Mesenchymal stem cell (in vitro differentiated cells and primary cell): ENCODE measurements around the gene MICAL3.
"Not testable (repeated sequence)": the region's sequence is repeated elsewhere in the genome, so short reads cannot be mapped to it uniquely, and the experiment has no call there.

ENCODE experiments used
- DNase-seq: peaks from one replicate; pipeline ENCODE4 v3.0.0-alpha.2; 2013
- H2AFZ ChIP-seq: one replicate; pipeline ENCODE4 v1.6.1; 2013; ENCODE audit warnings: low read depth, mild to moderate bottlenecking, control low read depth, inconsistent platforms, low read length, moderate library complexity
- H2AK5ac ChIP-seq: 2 replicates; pipeline ENCODE4 v1.6.1; 2013; ENCODE audit warnings: low read length, moderate library complexity, mild to moderate bottlenecking, inconsistent platforms; ENCODE audit not compliant: severe bottlenecking
- H2BK120ac ChIP-seq: one replicate; pipeline ENCODE4 v1.6.1; 2013; ENCODE audit warnings: low read depth, mild to moderate bottlenecking, inconsistent platforms, low read length, moderate library complexity
- H2BK12ac ChIP-seq, 2 experiments: one replicate each; pipeline ENCODE4 v1.6.1; 2013; ENCODE audit warnings: inconsistent platforms in 2 of 2, low read length in 2 of 2, mild to moderate bottlenecking in 2 of 2, moderate library complexity in 2 of 2, control low read depth in 1 of 2
- H2BK15ac ChIP-seq: one replicate; pipeline ENCODE4 v1.6.1; 2013; ENCODE audit warnings: mild to moderate bottlenecking, low read depth, inconsistent platforms; ENCODE audit not compliant: poor library complexity, severe bottlenecking
- H2BK5ac ChIP-seq: 2 replicates; pipeline ENCODE4 v1.6.1; 2013; ENCODE audit warnings: low read depth, mild to moderate bottlenecking, low read length, control low read depth, inconsistent platforms; ENCODE audit not compliant: poor library complexity, severe bottlenecking
- H3K14ac ChIP-seq, 2 experiments: one replicate each; pipeline ENCODE4 v1.6.1; 2013; ENCODE audit warnings: inconsistent platforms in 2 of 2, low read length in 2 of 2, control low read depth in 1 of 2, mild to moderate bottlenecking in 1 of 2, moderate library complexity in 1 of 2
- H3K18ac ChIP-seq, 2 experiments: one replicate each; pipeline ENCODE4 v1.6.1; 2013; ENCODE audit warnings: inconsistent platforms in 2 of 2, low read length in 2 of 2, control low read depth in 1 of 2, low read depth in 1 of 2, mild to moderate bottlenecking in 1 of 2
- H3K23ac ChIP-seq, 2 experiments: one replicate each; pipeline ENCODE4 v1.6.1; 2013; ENCODE audit warnings: inconsistent platforms in 2 of 2, low read length in 2 of 2, mild to moderate bottlenecking in 2 of 2, moderate library complexity in 2 of 2, control low read depth in 1 of 2
- H3K27ac ChIP-seq: 2 replicates; pipeline ENCODE4 v1.5.1; 2013; ENCODE audit warnings: mild to moderate bottlenecking, moderate library complexity, low read length, control low read depth, inconsistent platforms; ENCODE audit not compliant: poor library complexity, severe bottlenecking
- H3K27me3 ChIP-seq, 2 experiments: 2 replicates each; pipeline versions ENCODE4 v1.6.1 to v1.7.0; 2013; ENCODE audit warnings: low read length in 2 of 2, mild to moderate bottlenecking in 2 of 2, moderate library complexity in 2 of 2, control low read depth in 1 of 2, inconsistent platforms in 1 of 2; ENCODE audit not compliant: control insufficient read depth in 1 of 2, insufficient read depth in 1 of 2
- H3K36me3 ChIP-seq, 2 experiments: 2 replicates each; pipeline versions ENCODE4 v1.6.1 to v1.7.0; 2013; ENCODE audit warnings: low read length in 2 of 2, control low read depth in 1 of 2, inconsistent platforms in 1 of 2, low read depth in 1 of 2, mild to moderate bottlenecking in 1 of 2; ENCODE audit not compliant: insufficient read depth in 2 of 2, control insufficient read depth in 1 of 2
- H3K4ac ChIP-seq, 2 experiments: one replicate each; pipeline ENCODE4 v1.6.1; 2013; ENCODE audit warnings: inconsistent platforms in 2 of 2, low read length in 2 of 2, mild to moderate bottlenecking in 2 of 2, moderate library complexity in 2 of 2, control low read depth in 1 of 2, low read depth in 1 of 2
- H3K4me1 ChIP-seq: 2 replicates; pipeline ENCODE4 v1.6.1; 2013; ENCODE audit warnings: low read depth, low read length, control low read depth; ENCODE audit not compliant: control insufficient read depth, insufficient read depth
- H3K4me2 ChIP-seq: 2 replicates; pipeline ENCODE4 v1.6.1; 2013; ENCODE audit warnings: low read length, mild to moderate bottlenecking, inconsistent platforms; ENCODE audit not compliant: poor library complexity, severe bottlenecking
- H3K4me3 ChIP-seq, 2 experiments: 2 replicates each; pipeline versions ENCODE4 v1.5.1 to v1.7.0; 2013; ENCODE audit warnings: low read length in 2 of 2, mild to moderate bottlenecking in 2 of 2, control low read depth in 1 of 2, low read depth in 1 of 2; ENCODE audit not compliant: insufficient read depth in 1 of 2
- H3K79me1 ChIP-seq: replicated peaks from 2 replicates; pipeline ENCODE4 v1.6.1; 2013; ENCODE audit warnings: mild to moderate bottlenecking, control low read depth, low read length, inconsistent platforms; ENCODE audit not compliant: poor library complexity, severe bottlenecking
- H3K9ac ChIP-seq: 2 replicates; pipeline ENCODE4 v1.7.0; 2013; ENCODE audit warnings: mild to moderate bottlenecking, low read length, moderate library complexity
- H3K9me3 ChIP-seq: 2 replicates; pipeline ENCODE4 v1.7.0; 2013; ENCODE audit warnings: mild to moderate bottlenecking, low read length; ENCODE audit not compliant: control insufficient read depth
- H4K8ac ChIP-seq: one replicate; pipeline ENCODE4 v1.6.1; 2013; ENCODE audit warnings: inconsistent platforms, mild to moderate bottlenecking, low read length, moderate library complexity
- H4K91ac ChIP-seq: one replicate; pipeline ENCODE4 v1.6.1; 2013; ENCODE audit warnings: mild to moderate bottlenecking, low read length, inconsistent platforms
- WGBS: methylation state at CpG from one replicate; pipeline ENCODE4 v1.1.7; 2013; ENCODE audit warnings: mixed read lengths; 5-methylcytosine and 5-hydroxymethylcytosine counted together

MICAL3 gene

DNA sequence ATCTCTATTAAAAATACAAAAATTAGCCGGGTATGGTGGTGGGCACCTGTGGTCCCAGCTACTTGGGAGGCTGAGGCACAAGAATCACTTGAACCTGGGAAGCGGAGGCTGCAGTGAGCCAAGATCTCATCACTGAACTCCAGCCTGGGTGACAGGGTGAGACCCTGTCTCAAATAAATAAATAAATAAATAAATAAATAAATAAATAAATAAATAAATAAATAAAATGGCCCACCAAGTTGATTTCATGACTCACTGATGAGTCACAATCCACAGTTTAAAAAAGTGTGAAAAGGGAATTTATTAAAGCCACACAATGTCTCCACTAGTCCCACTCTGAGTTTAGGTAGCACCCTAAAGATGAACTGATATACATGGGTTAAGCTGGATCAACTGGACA is 3.6 kb downstream of the MICAL3 start:
- not testable (repeated sequence) for DNase-seq, H3K4me3 ChIP-seq, H3K4ac ChIP-seq, H3K14ac ChIP-seq, H2BK15ac ChIP-seq, H3K9me3 ChIP-seq, H3K18ac ChIP-seq, H2BK5ac ChIP-seq, H3K4me2 ChIP-seq, H4K8ac ChIP-seq, H2BK120ac ChIP-seq, H3K36me3 ChIP-seq, H3K23ac ChIP-seq, H3K79me1 ChIP-seq, H2AK5ac ChIP-seq, H2AFZ ChIP-seq, H3K27me3 ChIP-seq, H4K91ac ChIP-seq, H3K27ac ChIP-seq, H3K9ac ChIP-seq, H2BK12ac ChIP-seq
- WGBS: 100% methylated on average over 1 of the region's 2 CpGs
- H3K4me1 ChIP-seq: peaks cover 17% of the 10 kb centered on the region

DNA sequence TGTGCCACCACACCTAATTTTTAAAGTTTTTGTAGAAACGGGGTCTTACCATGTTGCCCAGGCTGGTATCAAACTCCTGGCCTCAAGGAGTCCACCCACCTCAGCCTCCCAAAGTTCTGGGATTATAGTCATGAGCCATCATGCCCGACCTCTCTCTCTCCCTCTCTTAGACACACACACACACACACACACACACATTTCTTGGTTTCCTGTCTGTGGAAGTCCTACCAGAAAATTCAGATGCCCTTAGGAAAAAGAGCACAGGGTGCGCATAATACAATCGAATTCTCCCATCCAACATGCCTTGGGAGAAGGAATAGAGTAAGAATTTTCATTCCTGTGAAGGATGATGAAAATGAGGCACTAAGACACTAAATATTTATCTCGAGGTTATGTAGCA is 10.4 kb downstream of the MICAL3 start:
- no peak overlapping the region for H2BK120ac ChIP-seq
- no peak overlapping the region for H4K91ac ChIP-seq
- H3K4me1 ChIP-seq: peaks cover 8% of the 10 kb centered on the region
- H3K9me3 ChIP-seq: no peaks in the 10 kb centered on the region
- H3K27ac ChIP-seq: no peak overlapping the region
- 76% methylated on average over 5 of the region's 5 CpGs for WGBS
- no peak overlapping the region for H2BK5ac ChIP-seq
- no peaks in the 10 kb centered on the region for H3K27me3 ChIP-seq
- H3K9ac ChIP-seq: no peak overlapping the region
- H3K18ac ChIP-seq: no peak overlapping the region
- H4K8ac ChIP-seq: no peak overlapping the region
- peaks cover 3% of the 10 kb centered on the region for H3K79me1 ChIP-seq
- H2AK5ac ChIP-seq: no peak overlapping the region
- H3K4ac ChIP-seq: no peak overlapping the region
- peaks cover 0 to 3% of the 10 kb centered on the region in 2 experiments for H3K36me3 ChIP-seq
- no peak overlapping the region for H2BK12ac ChIP-seq
- DNase-seq: no peak
- H3K23ac ChIP-seq: no peak overlapping the region
- no peak overlapping the region for H3K4me2 ChIP-seq
- H3K4me3 ChIP-seq: no peak overlapping the region
- no peak overlapping the region for H3K14ac ChIP-seq
- no peak overlapping the region for H2BK15ac ChIP-seq
- no peak overlapping the region for H2AFZ ChIP-seq

DNA sequence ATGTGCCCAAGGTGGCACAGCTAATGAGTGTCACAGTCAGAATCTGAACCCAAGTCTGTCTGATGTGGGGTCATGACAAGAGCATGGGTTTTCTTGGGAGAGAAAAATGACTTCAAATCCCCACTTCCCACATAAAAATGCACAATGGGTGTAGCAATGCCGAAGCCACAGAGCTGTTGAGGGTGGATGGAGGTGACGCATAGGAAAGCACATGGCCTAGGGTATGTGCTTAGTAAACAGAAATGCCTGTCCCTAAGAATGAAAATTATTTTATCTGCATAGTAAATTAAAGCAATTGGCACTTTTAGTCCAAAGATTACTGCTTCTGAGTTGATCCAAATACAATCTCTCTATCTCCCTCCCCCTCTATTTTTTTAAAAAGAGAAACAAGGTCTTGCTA is 10.9 kb downstream of the MICAL3 start:
- Histone ChIP-seq H4K91ac (no peak overlapping the region), H3K36me3 (peaks cover 0 to 3% of the 10 kb centered on the region in 2 experiments), H4K8ac (no peak overlapping the region), H3K9ac (no peak overlapping the region), H2BK15ac (no peak overlapping the region), H3K27ac (no peak overlapping the region), H2BK5ac (no peak overlapping the region), H3K4me1 (peaks cover 8% of the 10 kb centered on the region), H3K4ac (no peak overlapping the region), H3K79me1 (peaks cover 3% of the 10 kb centered on the region), H3K14ac (no peak overlapping the region), H2AFZ (no peak overlapping the region), H3K4me2 (no peak overlapping the region), H3K23ac (no peak overlapping the region), H3K4me3 (no peak overlapping the region), H2BK120ac (no peak overlapping the region), H2BK12ac (no peak overlapping the region), H2AK5ac (no peak overlapping the region), H3K18ac (no peak overlapping the region), H3K27me3 (no peaks in the 10 kb centered on the region), H3K9me3 (no peaks in the 10 kb centered on the region)
- WGBS: no CpG with 5 or more reads among the region's 2 CpGs
- DNase-seq: no peak

DNA sequence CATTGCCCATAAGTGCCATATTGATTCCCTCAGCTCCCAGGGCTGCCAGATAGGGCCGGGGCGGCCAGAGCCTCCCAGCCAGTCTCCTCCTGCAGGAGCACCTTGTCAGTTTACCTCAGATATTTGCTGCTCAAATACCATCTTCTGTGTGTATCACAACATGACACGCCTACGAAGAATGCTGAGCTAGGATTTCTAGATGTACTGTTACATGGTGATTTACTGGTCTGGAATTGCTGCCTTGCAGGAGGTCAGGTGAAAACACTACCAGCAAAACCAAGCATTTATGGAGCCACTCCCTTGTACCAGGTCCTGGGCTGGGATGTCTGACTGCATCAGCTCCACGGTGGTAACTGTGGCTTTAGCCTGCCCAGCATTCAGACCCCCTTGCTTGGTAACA is 11.8 kb downstream of the MICAL3 start:
- Histone ChIP-seq H2BK120ac (no peak overlapping the region), H3K14ac (no peak overlapping the region), H2BK15ac (no peak overlapping the region), H4K91ac (no peak overlapping the region), H3K36me3 (peaks cover 0 to 3% of the 10 kb centered on the region in 2 experiments), H3K4me3 (no peak overlapping the region), H2BK12ac (no peak overlapping the region), H4K8ac (no peak overlapping the region), H3K4ac (no peak overlapping the region), H2AFZ (no peak overlapping the region), H3K27ac (no peak overlapping the region), H3K79me1 (peaks cover 7% of the 10 kb centered on the region), H2AK5ac (no peak overlapping the region), H3K18ac (no peak overlapping the region), H3K27me3 (no peaks in the 10 kb centered on the region), H3K4me2 (no peak overlapping the region), H3K23ac (no peak overlapping the region), H3K4me1 (peaks cover 8% of the 10 kb centered on the region), H3K9ac (no peak overlapping the region), H3K9me3 (no peaks in the 10 kb centered on the region), H2BK5ac (no peak overlapping the region)
- WGBS: 84% methylated on average over 5 of the region's 5 CpGs
- no peak for DNase-seq
